Suppressor macrophage (primary cell): ENCODE data around the gene LUZP2.

Experiments used
- DNase-seq, 4 experiments: peaks; one replicate each; pipeline ENCODE4 v3.0.0-alpha.2; 2020 to 2022

The LUZP2 gene

DNA sequence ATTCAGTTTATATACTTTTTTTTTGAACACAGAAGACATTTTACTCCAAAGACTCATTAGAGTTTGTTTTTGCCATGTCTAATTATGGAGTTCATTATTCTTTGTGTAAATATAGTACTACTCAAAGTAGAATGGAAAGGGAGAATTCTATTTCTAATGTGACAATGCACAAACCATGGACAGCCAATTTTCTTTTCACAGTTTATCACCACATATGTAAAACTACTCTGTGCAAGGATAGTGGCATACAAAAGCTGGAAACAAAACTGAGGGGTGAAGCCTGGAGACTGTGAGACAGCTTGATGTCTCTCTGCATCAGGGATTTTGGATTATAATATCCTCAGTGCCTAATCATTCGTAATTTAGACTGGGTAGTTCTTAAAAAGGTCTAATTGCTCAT, 75.5 kb downstream of the LUZP2 start:
- DNase-seq = no peak

DNA sequence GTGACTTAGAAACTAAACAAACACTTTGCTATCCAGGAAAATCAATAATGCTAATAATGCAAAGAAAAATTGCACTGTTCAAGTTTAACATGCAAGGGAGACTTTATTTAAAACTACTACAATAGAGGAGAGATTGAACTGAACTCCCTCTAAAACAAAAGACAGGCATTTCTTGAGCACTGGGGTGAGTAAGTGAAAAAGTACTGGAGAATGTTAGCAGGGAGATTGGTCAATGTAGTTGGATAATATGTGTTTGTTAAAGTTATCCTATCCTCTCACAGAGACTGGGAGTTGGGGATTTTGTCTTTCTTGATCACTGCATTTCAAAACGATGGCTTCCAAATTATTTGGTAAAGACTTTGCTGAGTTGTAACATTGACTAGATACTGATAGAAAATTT, 77.6 kb downstream of the LUZP2 start:
- no peak for DNase-seq

DNA sequence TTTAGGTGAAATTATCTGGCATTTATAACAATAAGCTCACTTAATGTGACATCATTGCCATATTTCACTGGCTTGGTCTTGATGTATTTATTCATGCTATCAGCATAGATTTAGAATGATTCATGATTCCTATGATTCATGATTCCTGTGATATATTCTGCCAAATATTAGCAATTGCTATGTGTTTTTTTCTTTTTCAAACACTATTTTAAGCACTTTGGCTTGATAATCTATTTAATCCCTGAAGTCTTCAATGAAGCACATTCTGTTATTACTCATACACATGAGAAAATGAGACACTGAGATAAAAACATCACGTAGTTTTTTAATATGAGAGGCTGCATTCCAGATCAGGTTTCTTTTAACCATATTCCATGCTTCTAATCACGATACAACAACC, 78.5 kb downstream of the LUZP2 start:
- DNase-seq = no peak

DNA sequence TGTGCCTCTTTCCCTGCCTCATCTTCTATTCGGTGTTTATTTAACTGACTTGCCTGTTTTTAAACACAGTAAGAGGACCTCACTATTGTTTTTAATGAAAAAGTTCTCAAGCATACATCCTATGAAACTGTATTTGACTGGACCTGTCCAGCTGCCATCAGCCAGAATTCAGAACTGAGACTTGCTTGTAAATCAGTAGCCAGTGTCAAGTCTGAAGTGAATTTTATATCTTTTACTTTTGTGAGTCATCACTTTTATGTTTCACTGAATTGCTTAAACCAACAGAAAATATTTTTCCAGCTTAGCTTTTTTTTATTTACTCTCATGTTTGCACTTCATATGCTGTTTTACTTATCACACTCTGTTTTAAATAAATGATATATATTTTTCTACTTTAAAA, 88.3 kb downstream of the LUZP2 start:
- DNase-seq = no peak

DNA sequence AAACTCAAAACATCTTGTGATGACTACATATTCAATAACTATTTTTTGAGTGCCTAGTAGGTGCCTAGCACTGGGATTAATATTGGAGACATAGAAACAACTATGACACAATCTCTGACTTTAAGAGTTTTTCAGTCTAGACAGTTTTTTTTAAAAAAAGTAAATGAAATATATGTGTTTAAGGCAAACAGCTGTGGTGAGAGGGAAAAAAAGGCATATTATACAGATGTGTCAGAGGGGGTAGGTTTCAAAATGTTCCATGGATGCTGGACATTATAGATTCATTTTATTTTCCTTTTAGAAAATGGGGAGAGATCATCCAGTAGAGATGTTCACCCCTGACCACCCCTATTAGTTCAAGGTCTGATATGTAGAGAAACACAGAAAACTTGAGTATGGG, 90.8 kb downstream of the LUZP2 start:
- no peak for DNase-seq

DNA sequence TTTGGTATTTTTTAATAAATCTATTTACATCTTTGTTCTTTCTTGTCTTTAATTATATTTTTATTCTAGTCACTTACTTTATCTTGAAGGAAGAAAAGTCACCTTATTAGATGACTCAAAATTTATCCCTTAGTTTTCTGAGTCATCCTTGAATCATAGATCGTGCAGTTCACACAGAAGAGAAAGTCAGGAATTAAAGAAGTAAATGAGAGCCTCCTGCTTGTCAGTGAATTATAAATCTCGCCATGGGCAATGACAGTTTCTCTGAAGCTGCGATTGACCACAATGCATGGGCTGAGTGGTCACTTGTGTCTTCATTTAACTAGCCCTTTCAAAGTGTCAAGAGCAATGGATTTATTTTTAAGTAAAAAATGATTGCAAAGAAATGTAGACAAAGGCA, 91.2 kb downstream of the LUZP2 start:
- no peak for DNase-seq

DNA sequence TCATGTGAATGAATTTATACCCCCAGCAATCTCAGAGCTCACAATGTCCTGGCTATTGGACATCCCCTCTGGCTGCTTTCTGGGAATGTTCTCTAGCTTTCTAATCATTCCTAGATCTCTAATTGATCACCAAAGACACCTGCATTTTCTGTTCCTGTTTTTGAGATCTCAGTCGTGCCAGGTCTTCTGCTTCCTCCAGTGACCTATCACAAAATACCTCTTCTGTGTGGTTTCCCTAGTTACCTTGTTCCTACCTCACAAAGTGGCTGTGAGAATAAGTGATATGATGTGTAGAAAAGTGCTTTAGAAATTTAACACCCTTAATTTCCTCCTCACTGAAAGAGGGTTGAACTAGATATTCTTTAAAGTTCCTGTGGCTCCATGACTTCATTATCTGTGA, 92.2 kb downstream of the LUZP2 start:
- no peak for DNase-seq

DNA sequence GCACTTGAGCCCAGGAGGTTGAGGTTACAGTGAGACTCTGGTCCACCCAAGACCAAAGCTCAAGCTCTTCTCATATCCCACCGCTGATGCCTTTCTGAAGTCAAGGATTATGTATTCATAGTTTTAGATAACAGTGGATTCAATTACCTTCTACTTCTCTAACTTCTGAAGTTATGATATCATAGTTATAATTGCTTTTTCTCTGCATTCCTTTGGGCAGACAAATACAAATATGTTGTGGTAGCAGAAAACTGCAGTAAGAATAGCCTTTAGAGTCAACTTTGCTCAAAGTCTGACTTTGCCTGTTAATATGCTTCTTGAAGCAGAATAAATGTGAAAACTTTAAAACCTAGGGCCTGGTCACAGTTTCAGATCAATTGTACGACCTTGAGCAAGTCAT, 94.4 kb downstream of the LUZP2 start:
- DNase-seq = no peak

DNA sequence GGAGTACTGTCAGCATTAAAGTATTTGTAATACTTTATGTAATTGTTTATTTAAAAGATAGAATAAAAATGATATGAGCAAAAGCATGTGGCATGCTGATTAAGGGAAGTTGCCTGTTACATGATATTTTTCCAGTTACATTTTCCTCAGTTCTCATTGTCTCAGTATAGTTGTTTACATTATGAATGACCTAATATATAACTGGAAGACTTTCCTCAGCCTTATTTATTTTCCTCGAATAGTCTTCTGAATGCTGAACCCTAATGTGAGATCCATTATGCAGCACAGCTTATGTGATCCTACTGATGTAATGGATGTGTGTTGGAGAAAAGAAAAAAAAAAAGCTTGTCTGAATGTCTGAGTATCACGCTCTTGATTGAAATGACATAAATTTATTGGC, 95.5 kb downstream of the LUZP2 start:
- no peak for DNase-seq

DNA sequence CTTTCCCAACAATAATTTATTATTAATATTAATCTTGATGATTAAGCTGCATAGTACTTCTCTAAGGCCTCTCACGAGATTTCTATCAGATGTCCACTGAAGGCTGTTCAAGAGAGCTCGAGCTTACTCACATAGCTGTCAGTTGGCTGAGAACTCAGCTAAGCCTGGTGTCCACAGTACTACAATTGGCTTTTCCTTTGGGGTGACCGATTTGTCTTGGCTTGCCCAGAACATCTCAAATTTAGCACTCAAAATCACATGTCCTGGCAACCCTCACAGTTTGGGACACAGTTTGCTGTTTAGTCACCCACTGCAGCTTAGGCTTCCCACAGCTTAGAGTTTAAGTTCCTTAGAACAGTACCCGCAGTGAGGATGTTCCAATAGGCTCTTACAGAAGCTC, 96.5 kb downstream of the LUZP2 start:
- no peak for DNase-seq

DNA sequence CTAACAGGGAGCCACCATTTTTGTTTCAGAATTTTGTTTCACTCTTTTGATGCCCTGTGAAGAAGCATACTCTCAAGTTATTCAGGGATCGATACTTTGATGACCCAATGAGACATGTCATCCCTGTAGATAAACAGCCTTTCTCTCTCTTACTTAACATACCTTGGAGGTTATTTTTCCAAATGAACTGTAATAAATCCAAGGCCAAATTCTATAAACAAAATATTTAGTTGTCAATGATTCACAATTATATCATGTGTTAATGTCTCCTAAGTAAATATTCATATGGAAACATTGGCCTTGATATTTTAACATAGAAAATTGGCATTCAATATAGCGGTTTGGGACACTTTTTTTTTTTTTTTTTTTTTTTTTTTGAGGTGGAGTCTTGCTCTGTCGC, 97.5 kb downstream of the LUZP2 start:
- DNase-seq = no peak

DNA sequence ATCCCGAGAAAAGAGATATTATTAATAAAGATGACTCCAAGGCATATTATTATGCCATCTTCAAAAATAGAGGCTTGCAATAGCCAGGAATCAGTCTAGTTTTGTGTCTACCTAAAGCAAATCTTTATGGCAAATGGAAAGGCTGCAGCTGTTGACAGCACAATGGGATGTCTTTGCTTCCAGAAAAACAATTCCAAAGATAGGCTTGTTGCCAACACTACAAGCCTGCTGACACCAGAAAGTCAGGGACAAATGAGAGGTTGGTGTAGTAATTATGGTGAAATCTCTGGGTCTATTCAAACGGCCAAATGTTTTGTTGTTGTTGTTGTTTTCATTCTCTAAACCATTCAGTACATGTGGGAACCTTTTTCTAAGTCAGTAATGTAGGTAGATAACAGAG, 101.8 kb downstream of the LUZP2 start:
- DNase-seq = no peak

DNA sequence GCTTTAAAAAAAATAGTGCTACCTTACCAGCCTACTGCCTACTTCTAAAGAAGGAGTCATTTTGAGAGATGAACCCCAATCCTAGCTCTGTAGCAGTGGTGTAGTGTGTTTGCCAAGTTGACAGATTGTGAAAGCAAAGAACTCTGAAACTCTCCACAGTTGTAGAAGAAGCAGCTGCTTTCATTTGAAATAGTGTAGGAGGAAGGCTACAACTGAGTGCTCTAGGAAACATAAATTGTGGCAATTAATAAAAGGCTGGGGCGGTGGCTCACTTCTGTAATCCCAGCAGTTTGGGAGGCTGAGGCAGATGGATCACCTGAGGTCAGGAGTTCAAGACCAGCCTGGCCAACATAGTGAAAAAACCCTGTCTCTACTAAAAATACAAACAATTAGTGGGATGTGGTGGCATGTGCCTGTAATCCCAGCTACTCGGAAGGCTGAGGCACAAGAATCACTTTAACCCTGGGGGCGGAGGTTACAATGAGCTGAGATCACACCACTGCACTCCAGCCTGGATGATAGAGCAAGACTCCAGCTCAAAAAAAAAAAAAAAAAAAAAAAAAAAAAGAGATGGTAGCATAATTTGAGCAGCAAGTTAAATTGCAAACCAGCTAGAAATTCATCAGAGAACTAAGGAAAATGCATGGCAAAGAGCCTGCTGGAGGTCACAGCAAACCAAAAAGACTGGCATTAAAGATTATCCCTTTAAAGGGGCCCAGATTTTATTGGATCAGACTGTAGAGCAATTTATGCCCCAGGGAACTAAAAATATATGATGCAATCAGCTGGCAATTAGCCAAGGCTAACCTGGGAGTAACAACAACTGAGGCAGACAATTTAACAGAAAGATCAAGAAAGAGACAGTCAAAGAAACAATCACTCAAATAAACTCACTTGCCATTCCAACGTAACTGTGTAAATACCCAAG, 112.6 kb downstream of the LUZP2 start:
- DNase-seq = no peak

DNA sequence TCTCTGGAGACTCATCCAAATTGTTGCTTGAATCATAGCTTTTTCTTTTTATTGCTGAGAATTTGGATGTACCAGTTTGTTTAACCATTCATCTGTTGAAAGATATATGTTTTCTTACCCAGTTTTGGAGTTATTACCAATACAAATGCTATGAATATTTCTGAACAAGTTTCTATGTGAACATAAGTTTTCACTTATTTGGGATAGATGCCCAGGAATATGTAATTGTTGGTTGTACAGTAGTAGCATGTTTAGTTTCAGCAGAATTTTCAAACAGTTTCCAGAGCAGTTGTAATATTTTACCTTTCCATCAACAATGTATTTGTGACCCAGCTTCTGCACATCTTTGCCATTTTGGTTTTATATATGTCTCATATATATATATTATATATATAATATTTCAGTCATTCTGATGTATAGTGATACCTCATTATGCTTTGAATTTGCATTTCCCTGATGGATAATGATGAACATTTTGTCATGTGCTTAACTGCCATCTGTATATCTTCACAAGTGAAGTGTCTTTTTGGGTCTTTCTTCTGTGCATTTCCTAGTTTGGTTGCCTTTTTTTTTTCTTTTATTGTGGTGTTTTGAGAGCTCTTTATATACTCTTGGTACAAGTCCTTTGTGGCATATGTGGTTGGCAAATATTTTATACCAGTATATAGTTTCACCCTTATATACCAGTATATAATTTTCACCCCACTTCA, 118.8 kb downstream of the LUZP2 start:
- DNase-seq = no peak

DNA sequence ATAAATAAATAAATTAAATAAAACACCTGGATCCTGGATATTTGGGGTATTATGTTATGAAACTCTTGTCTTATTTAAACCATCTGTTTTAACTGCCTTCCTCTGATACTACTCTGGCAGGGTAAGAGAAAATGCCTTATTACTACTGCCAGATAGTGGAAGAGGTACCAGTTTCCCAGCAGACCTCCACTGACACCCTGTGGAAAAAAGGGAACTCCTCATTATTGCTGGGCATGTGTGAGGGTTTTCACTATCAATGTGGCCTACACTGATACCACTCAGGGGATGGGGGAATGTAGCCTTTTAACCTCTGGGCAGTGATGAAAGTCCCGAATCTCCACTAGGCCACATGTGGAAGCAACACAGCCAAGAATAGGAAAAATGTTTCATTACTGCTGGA, 121.0 kb downstream of the LUZP2 start:
- no peak for DNase-seq

DNA sequence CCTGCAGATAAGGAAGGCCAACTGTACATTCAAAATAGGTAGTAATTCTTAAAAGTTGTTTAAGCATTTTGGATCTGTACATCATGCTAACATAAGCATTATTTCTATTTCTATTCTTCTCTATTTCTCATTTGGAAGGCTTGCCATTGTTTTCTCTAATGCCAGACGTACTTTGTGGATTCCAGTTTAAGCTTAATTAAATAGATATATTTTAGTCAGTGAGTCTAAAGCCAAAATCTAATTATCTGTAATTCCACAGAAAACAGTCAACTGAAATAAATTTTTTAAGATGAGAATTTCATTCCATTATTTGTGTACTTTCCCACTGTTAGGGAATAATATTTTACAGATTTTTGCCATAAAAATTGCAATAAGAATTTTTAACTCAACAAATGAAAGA, 123.0 kb downstream of the LUZP2 start:
- no peak for DNase-seq

DNA sequence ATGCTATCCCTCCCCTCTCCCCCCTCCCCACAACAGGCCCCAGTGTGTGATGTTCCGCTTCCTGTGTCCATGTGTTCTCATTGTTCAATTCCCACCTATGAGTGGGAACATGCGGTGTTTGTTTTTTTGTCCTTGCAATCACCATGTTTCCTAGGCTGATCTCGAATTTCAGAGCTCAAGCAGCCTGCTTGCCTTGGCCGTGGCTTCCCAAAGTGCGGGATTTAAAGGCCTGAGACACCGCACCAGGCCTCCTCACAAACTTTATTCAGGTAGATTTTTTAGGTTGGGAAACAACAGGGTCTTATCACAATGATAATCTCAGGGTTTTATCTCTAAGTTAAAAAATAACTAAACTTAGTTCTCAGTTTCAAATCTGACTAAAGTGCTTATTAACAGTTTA, 125.4 kb downstream of the LUZP2 start:
- DNase-seq = no peak

DNA sequence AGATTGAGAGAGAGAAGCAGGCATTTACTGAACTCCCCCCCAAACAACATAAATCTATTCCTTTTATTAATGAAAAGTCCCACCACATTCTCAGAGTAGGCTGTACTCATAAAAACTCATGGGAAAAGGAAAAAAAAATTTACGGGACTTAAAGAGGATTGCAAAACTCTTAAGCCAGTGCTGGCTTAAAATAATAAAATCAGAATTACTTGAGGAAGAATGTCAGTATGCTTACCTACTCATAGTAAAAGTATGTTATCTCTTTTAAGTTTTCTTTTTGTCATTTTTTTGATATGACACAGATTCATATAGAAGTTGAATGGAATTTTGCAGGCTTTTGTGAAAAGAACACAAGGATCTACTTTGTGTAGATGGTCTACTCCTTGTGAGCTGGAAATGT, 126.3 kb downstream of the LUZP2 start:
- DNase-seq = no peak

DNA sequence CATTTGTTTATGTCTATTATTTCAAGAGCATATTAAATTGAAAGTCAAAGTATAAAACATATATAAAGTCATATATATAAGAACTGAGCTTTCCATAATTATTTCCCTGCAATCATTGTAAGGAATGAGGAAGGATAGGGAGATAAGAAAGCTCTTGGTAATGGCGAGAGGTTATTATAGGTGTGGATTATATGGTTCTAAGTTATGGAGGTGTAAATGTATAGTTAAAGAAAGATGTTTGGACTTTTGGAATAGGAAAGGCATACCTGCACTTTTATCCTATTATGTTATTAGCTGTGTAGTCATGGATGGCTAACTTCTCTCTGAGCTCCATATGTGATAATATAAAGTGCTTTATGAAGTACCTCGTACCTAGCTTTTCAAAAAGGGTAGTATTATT, 127.6 kb downstream of the LUZP2 start:
- DNase-seq = no peak

DNA sequence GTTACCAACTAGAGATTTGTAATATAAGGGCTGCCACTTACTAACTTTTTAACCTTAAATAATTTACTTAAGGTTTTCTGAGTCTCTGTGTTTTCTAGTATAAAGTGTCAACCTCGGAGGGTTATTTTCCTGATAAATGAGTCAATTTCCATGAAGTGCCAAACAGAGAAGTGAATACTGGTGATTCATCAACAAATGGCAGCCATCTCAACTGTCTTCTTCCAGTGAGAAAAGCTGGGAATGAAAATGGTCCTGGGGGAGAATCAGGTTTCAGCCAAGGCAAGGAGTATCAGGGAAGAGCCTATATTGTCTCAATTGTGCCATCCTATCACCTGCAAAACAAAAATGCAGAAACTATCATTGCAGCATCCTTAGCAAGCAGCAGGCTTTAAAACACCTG, 129.1 kb downstream of the LUZP2 start:
- no peak for DNase-seq

DNA sequence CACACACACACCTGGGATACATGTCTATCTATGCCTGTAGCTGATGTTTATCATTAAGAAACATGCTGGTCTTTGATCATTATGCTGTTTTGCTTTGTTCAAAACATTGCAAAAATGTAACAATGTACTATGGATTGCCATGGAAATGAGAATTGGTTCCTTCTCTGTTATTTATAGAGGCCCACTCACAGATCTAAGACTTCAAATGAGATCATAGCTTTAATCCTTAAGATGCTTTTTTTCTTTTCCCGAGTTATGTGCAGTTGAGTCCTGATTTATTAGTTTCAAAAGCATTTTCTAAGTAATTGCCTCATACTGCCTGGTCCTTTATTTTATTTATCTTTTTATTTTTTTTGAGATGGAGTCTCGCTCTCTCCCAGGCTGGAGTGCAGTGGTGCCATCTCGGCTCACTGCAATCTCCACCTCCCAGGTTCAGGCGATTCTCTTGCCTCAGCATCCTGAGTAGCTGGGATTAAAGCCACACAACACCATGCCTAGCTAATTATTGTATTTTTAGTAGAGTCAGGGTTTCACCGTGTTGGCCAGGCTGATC, 131.4 kb downstream of the LUZP2 start:
- DNase-seq = no peak

DNA sequence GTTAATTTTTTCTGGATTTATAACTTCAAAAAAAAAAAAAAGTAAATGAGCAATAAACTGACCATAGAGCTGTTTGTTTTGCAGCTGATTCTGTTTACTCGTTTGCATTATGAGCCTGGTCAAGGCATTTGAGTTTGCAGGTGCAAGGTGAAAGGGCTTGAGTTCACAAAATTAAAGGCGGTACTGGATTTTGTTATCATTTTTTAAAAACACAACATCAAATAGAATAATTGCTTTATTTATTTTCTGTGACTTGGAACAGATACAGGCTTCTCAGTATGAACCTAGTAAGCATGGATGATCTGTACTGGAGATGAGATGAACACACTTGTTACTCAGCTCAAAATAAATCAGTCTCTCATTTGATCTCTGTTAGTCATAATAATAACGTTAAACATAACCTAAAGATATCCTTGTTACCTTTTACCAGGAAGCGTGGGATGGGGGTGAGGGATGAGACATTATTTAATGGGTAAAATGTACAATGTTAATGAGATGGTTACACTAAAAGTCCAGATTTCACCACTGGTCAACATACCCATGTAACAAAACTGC, 137.8 kb downstream of the LUZP2 start:
- no peak for DNase-seq

DNA sequence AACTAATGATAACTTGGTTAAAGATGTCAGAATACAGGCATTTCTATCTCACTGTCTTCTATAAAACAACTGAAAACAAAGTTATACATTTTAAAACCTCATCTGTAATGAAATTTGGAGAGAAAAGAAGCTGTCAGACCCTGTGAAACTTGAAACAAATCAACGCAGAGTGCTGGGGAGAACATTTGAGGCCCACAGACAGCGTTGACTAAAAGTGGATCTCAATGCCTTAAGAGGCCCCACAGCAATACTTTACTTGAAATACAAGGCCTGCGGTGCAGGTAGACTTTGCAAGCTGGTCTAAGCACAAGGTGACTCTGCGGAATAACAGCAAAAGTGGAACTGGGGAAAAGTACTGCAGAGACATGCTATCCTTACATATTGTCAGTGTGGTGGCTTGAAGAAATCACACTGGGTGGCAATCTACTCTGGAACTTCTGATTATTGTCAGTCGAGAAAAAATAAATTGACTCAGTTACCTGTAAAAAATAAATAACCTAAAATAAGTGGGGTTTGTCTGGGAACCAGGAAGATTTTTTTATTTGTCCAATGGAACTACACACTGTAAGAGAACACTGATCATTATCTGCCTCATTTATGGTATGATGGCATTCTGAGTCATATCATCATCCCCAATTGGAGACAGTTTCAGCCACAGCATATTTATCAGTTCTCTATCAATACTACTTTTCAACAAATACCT, 138.9 kb downstream of the LUZP2 start:
- no peak for DNase-seq
